COLO668 (cell line): ENCODE data around the gene GULP1.
A peak's percentile ranks its signal among the peaks of the same experiment; 100 is the strongest.

Experiments used
- DNase-seq: peaks from one replicate; lab custom pipeline; 2025; ENCODE audit not compliant: unreplicated experiment; lab: John Stamatoyannopoulos, UW

The GULP1 gene

GRCh38 chr2:188322569-188323551, 31.2 kb downstream of the GULP1 start:
- no peak for DNase-seq

GRCh38 chr2:188324067-188324466, 32.4 kb downstream of the GULP1 start:
- DNase-seq = no peak

- no peak for DNase-seq
Measured at GRCh38 chr2:188326290-188326668, 34.6 kb downstream of the GULP1 start.

GRCh38 chr2:188326669-188327301, 35.1 kb downstream of the GULP1 start:
- DNase-seq = peak; percentile 17

GRCh38 chr2:188327518-188328213, 36.0 kb downstream of the GULP1 start:
- no peak for DNase-seq

- no peak for DNase-seq
Measured at GRCh38 chr2:188328419-188328818, 36.7 kb downstream of the GULP1 start.

- DNase-seq = no peak
Measured at GRCh38 chr2:188330316-188331053, 38.8 kb downstream of the GULP1 start.

- DNase-seq = no peak
Measured at GRCh38 chr2:188332619-188333018, 40.9 kb downstream of the GULP1 start.

- no peak for DNase-seq
Measured at GRCh38 chr2:188333751-188334524, 42.3 kb downstream of the GULP1 start.

- DNase-seq = no peak
Measured at GRCh38 chr2:188338463-188338862, 46.8 kb downstream of the GULP1 start.

GRCh38 chr2:188340257-188340656, 48.6 kb downstream of the GULP1 start:
- no peak for DNase-seq

- no peak for DNase-seq
Measured at GRCh38 chr2:188345020-188345419, 53.3 kb downstream of the GULP1 start.

GRCh38 chr2:188345426-188345825, 53.8 kb downstream of the GULP1 start:
- no peak for DNase-seq

- no peak for DNase-seq
Measured at GRCh38 chr2:188345831-188346458, 54.3 kb downstream of the GULP1 start.

GRCh38 chr2:188349019-188349418, 57.3 kb downstream of the GULP1 start:
- no peak for DNase-seq

- no peak for DNase-seq
Measured at GRCh38 chr2:188353282-188353681, 61.6 kb downstream of the GULP1 start.

- DNase-seq = no peak
Measured at GRCh38 chr2:188360485-188361263, 69.0 kb downstream of the GULP1 start.

GRCh38 chr2:188364033-188364630, 72.5 kb downstream of the GULP1 start:
- DNase-seq = no peak
